Measurements from ENCODE around the gene LMO1.

The LMO1 gene

DNA sequence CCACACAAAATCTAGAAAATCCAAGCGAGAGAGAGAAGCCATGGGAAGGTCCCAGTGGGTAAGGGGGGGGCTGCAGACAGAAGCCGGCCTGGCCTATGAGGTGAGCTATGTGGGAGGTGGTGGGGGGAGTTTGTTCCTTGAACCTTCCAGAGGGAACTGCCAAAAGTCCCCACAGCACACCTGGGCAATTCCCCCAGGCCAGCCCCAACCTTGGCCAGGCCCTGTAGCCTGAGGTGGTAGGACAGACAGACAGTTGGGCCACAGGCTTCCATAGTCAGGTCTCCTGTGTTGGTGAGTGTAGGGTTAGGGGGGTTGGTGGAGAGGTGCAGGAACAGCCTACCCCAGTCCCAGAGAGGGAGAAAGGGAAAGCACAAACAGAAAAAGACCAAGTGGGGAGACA is 39.0 kb downstream of the LMO1 start:
- TF ChIP-seq ELF4 (IDR thresholded peaks at IDR 0.05) (no peak), L3MBTL2 (conservative IDR thresholded peaks at IDR 0.05) (no peak), CTBP1 (IDR thresholded peaks at IDR 0.05; ENCODE audit: borderline replicate concordance) (no peak), FOXK2 (IDR thresholded peaks at IDR 0.05) (no peak), FOXA1 (IDR thresholded peaks at IDR 0.05) (no peak), LEF1 (IDR thresholded peaks at IDR 0.05; ENCODE audit: borderline replicate concordance) (no peak), BHLHE40 (IDR thresholded peaks at IDR 0.05; ENCODE audit: borderline replicate concordance) (no peak), FOXM1 (IDR thresholded peaks at IDR 0.05; ENCODE audit: borderline replicate concordance) (no peak), SUZ12 (IDR thresholded peaks at IDR 0.05) (no peak), SP1 (IDR thresholded peaks at IDR 0.05) (no peak), ARNT (IDR thresholded peaks at IDR 0.05) (no peak), HDGF (IDR thresholded peaks at IDR 0.05; ENCODE audit: borderline replicate concordance) (no peak)
- TF ChIP-seq, protein P1, sequence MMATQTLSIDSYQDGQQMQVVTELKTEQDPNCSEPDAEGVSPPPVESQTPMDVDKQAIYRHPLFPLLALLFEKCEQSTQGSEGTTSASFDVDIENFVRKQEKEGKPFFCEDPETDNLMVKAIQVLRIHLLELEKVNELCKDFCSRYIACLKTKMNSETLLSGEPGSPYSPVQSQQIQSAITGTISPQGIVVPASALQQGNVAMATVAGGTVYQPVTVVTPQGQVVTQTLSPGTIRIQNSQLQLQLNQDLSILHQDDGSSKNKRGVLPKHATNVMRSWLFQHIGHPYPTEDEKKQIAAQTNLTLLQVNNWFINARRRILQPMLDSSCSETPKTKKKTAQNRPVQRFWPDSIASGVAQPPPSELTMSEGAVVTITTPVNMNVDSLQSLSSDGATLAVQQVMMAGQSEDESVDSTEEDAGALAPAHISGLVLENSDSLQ (IDR thresholded peaks at IDR 0.05) = no peak
- ChIA-PET CTCF (interaction anchor here (0.7 kb wide), 1 partner anchor 100 kb away, joined by 11 read pairs; no protein-coding TSS in a partner anchor), POLR2A (no interaction called here)
- DNase-seq (ENCODE audit: extremely low spot score) = no peak

GRCh38 chr11:8224161-8224591 is 39.5 kb downstream of the LMO1 start:
- ChIA-PET POLR2A (no interaction called here), CTCF (no interaction called here)
- TF ChIP-seq SUZ12 (IDR thresholded peaks at IDR 0.05) = no peak
- no peak for TF ChIP-seq SP1 (IDR thresholded peaks at IDR 0.05)
- TF ChIP-seq NFRKB (IDR thresholded peaks at IDR 0.05) = no peak
- TF ChIP-seq LEF1 (IDR thresholded peaks at IDR 0.05; ENCODE audit: borderline replicate concordance) = no peak
- TF ChIP-seq, protein P1 (IDR thresholded peaks at IDR 0.05) = no peak
- TF ChIP-seq TARDBP (IDR thresholded peaks at IDR 0.05) = no peak
- no peak for TF ChIP-seq FOXK2 (IDR thresholded peaks at IDR 0.05)
- TF ChIP-seq BHLHE40 (IDR thresholded peaks at IDR 0.05; ENCODE audit: borderline replicate concordance) = no peak
- TF ChIP-seq ARNT (IDR thresholded peaks at IDR 0.05) = no peak
- no peak for DNase-seq (ENCODE audit: extremely low spot score)

- ChIA-PET POLR2A (no interaction called here), CTCF (no interaction called here)
- no peak for TF ChIP-seq HDGF (IDR thresholded peaks at IDR 0.05; ENCODE audit: borderline replicate concordance)
- TF ChIP-seq, protein P1 (IDR thresholded peaks at IDR 0.05) = no peak
- no peak for TF ChIP-seq BHLHE40 (IDR thresholded peaks at IDR 0.05; ENCODE audit: borderline replicate concordance)
- no peak for TF ChIP-seq FOXK2 (IDR thresholded peaks at IDR 0.05)
- no peak for TF ChIP-seq ZNF384 (IDR thresholded peaks at IDR 0.05)
- TF ChIP-seq FOXA1 (IDR thresholded peaks at IDR 0.05) = no peak
- TF ChIP-seq ARNT (IDR thresholded peaks at IDR 0.05) = no peak
- TF ChIP-seq TARDBP (IDR thresholded peaks at IDR 0.05) = no peak
- no peak for DNase-seq (ENCODE audit: extremely low spot score)
These were observed 40.2 kb downstream of the LMO1 start for GRCh38 chr11:8223513-8223900.

GRCh38 chr11:8222820-8223512 is 40.7 kb downstream of the LMO1 start:
- TF ChIP-seq FOXK2 (IDR thresholded peaks at IDR 0.05) (no peak), ELF4 (IDR thresholded peaks at IDR 0.05) (no peak), ZNF384 (IDR thresholded peaks at IDR 0.05) (no peak), L3MBTL2 (conservative IDR thresholded peaks at IDR 0.05) (no peak), BHLHE40 (IDR thresholded peaks at IDR 0.05; ENCODE audit: borderline replicate concordance) (no peak), NFRKB (IDR thresholded peaks at IDR 0.05) (no peak), ARNT (IDR thresholded peaks at IDR 0.05) (no peak), TARDBP (IDR thresholded peaks at IDR 0.05) (no peak), HDGF (IDR thresholded peaks at IDR 0.05; ENCODE audit: borderline replicate concordance) (no peak), CTBP1 (IDR thresholded peaks at IDR 0.05; ENCODE audit: borderline replicate concordance) (no peak), FOXM1 (IDR thresholded peaks at IDR 0.05; ENCODE audit: borderline replicate concordance) (no peak), SP1 (IDR thresholded peaks at IDR 0.05) (no peak), FOXA1 (IDR thresholded peaks at IDR 0.05) (no peak), SUZ12 (IDR thresholded peaks at IDR 0.05) (no peak), LEF1 (IDR thresholded peaks at IDR 0.05; ENCODE audit: borderline replicate concordance) (no peak)
- TF ChIP-seq, protein P1 (IDR thresholded peaks at IDR 0.05) = no peak
- CTCF ChIA-PET = interaction anchor here (0.6 to 1.4 kb wide), 2 partner anchors 344 to 408 kb away, joined by 3 to 4 read pairs; no protein-coding TSS in a partner anchor
- POLR2A ChIA-PET = no interaction called here
- DNase-seq (ENCODE audit: extremely low spot score) = no peak

DNA sequence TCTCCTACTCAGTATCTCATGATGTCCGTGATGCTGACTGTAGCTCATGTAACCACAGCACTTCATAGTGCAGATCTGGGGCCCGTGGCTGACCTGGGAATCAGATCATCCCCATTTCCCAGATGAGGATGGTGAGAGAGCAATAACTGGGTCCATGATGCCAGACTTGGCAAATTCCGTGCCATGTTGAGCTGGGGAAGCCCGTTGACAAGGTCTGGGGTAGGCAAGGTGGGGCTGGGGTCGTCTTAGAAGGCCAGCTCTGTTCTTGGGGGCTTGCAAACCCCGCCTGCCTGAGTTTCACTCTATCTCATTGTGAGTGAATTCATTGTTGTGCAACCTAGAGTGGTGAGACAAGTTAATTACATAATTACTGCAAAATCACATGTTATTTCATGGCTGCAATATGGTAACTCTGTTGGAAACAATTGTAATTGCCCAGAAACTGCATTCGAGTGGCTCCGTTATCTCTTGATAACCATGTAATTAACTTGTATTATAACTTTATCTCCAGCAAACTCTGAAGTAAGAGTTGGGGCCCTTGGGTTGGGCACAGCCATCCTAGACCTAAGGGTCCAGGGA is 41.7 kb downstream of the LMO1 start:
- DNase-seq (ENCODE audit: extremely low spot score) = no peak
- TF ChIP-seq TARDBP (IDR thresholded peaks at IDR 0.05) = no peak
- TF ChIP-seq SP1 (IDR thresholded peaks at IDR 0.05) = no peak
- TF ChIP-seq HDGF (IDR thresholded peaks at IDR 0.05; ENCODE audit: borderline replicate concordance) = no peak
- no peak for TF ChIP-seq ARNT (IDR thresholded peaks at IDR 0.05)
- TF ChIP-seq L3MBTL2 (conservative IDR thresholded peaks at IDR 0.05) = no peak
- no peak for TF ChIP-seq FOXM1 (IDR thresholded peaks at IDR 0.05; ENCODE audit: borderline replicate concordance)
- no peak for TF ChIP-seq LEF1 (IDR thresholded peaks at IDR 0.05; ENCODE audit: borderline replicate concordance)
- no peak for TF ChIP-seq SUZ12 (IDR thresholded peaks at IDR 0.05)
- no peak for TF ChIP-seq ELF4 (IDR thresholded peaks at IDR 0.05)
- TF ChIP-seq, protein P1 (IDR thresholded peaks at IDR 0.05) = no peak
- TF ChIP-seq ZNF384 (IDR thresholded peaks at IDR 0.05) = no peak
- no peak for TF ChIP-seq CTBP1 (IDR thresholded peaks at IDR 0.05; ENCODE audit: borderline replicate concordance)
- no peak for TF ChIP-seq NFRKB (IDR thresholded peaks at IDR 0.05)
- no peak for TF ChIP-seq FOXK2 (IDR thresholded peaks at IDR 0.05)
- no peak for TF ChIP-seq FOXA1 (IDR thresholded peaks at IDR 0.05)
- TF ChIP-seq BHLHE40 (IDR thresholded peaks at IDR 0.05; ENCODE audit: borderline replicate concordance) = no peak
- CTCF ChIA-PET = interaction anchor here (1.3 to 1.4 kb wide), 2 partner anchors 42 to 345 kb away, joined by 3 to 4 read pairs; no protein-coding TSS in a partner anchor
- POLR2A ChIA-PET = no interaction called here
